ENCODE data around the gene FBXL7.
A peak's percentile ranks its signal among the peaks of the same experiment; 100 is the strongest.

FBXL7 gene

GRCh38 chr5:15615859-15616258 is 115.9 kb downstream of the FBXL7 start:
- no peak for TF ChIP-seq ARNTL (CRISPR knock-in tag; IDR thresholded peaks at IDR 0.05; ENCODE audit: borderline replicate concordance, low read depth)
- TF ChIP-seq ZFP30 (CRISPR knock-in tag; IDR thresholded peaks at IDR 0.05) = no peak
- TF ChIP-seq ZNF565 (CRISPR knock-in tag; conservative IDR thresholded peaks at IDR 0.05; ENCODE audit: low read depth) = no peak
- no peak for TF ChIP-seq PATZ1 (CRISPR knock-in tag; IDR thresholded peaks at IDR 0.05; ENCODE audit: borderline replicate concordance)
- TF ChIP-seq BACH2 (CRISPR knock-in tag; IDR thresholded peaks at IDR 0.05; ENCODE audit: borderline replicate concordance) = no peak
- no peak for TF ChIP-seq TCF4 (CRISPR knock-in tag; IDR thresholded peaks at IDR 0.05; ENCODE audit: borderline replicate concordance)
- no peak for TF ChIP-seq ZNF8 (CRISPR knock-in tag; IDR thresholded peaks at IDR 0.05)
- TF ChIP-seq POU6F1 (CRISPR knock-in tag; IDR thresholded peaks at IDR 0.05; ENCODE audit: borderline replicate concordance, low read depth) = no peak
- no peak for TF ChIP-seq ZFP3 (CRISPR knock-in tag; IDR thresholded peaks at IDR 0.05)
- TF ChIP-seq SNAI2 (CRISPR knock-in tag; IDR thresholded peaks at IDR 0.05) = no peak
- no peak for TF ChIP-seq ESRRG (CRISPR knock-in tag; IDR thresholded peaks at IDR 0.05)
- TF ChIP-seq CSDC2 (CRISPR knock-in tag; IDR thresholded peaks at IDR 0.05) = no peak
- TF ChIP-seq ISL1 (CRISPR knock-in tag; IDR thresholded peaks at IDR 0.05) = no peak
- TF ChIP-seq OSR1 (CRISPR knock-in tag; IDR thresholded peaks at IDR 0.05) = no peak
- TF ChIP-seq CSRNP3 (CRISPR knock-in tag; IDR thresholded peaks at IDR 0.05) = no peak
- no peak for TF ChIP-seq TSHZ2 (CRISPR knock-in tag; IDR thresholded peaks at IDR 0.05)
- no peak for TF ChIP-seq GLIS3 (CRISPR knock-in tag; IDR thresholded peaks at IDR 0.05)
- peak; percentile 82 for ATAC-seq

GRCh38 chr5:15618938-15619337 is 119.0 kb downstream of the FBXL7 start:
- TF ChIP-seq ARNTL (CRISPR knock-in tag; IDR thresholded peaks at IDR 0.05; ENCODE audit: borderline replicate concordance, low read depth) (no peak), TSHZ2 (CRISPR knock-in tag; IDR thresholded peaks at IDR 0.05) (no peak), ZNF565 (CRISPR knock-in tag; conservative IDR thresholded peaks at IDR 0.05; ENCODE audit: low read depth) (no peak)
- no peak for ATAC-seq

- TF ChIP-seq ZNF70 (CRISPR knock-in tag; IDR thresholded peaks at IDR 0.05) (no peak), GLIS3 (CRISPR knock-in tag; IDR thresholded peaks at IDR 0.05) (no peak), RARB (CRISPR knock-in tag; IDR thresholded peaks at IDR 0.05) (no peak), BACH2 (CRISPR knock-in tag; IDR thresholded peaks at IDR 0.05; ENCODE audit: borderline replicate concordance) (no peak), ZFP3 (CRISPR knock-in tag; IDR thresholded peaks at IDR 0.05) (no peak), TCF4 (CRISPR knock-in tag; IDR thresholded peaks at IDR 0.05; ENCODE audit: borderline replicate concordance) (no peak), ZC3H10 (CRISPR knock-in tag; IDR thresholded peaks at IDR 0.05) (no peak), ISL1 (CRISPR knock-in tag; IDR thresholded peaks at IDR 0.05) (no peak), SNAI2 (CRISPR knock-in tag; IDR thresholded peaks at IDR 0.05) (no peak), POU6F1 (CRISPR knock-in tag; IDR thresholded peaks at IDR 0.05; ENCODE audit: borderline replicate concordance, low read depth) (no peak)
- ATAC-seq = peak; percentile 73
Observed at GRCh38 chr5:15620501-15620900, 120.5 kb downstream of the FBXL7 start.
